ENCODE results near the gene PNMA6F.

DNA sequence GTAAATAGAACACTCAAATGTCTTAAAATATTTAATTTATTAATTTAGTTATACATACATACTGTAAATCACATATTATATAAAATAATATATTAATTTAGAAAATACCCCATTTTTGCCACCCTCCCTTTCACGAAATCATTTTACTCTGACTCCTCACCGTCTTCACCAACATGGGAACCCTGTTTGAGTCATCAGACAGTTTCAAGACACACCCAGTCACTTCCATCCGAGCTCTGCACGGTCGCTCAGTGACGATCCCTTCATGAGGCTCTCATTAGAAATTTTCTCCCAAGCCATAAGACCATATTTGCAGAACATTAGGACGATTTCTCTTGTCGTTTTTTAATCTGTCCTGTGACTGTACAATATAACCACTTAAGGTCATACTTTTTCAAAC lies 26.9 kb upstream of the PNMA6F start:
- TF ChIP-seq POLR2A (IDR thresholded peaks at IDR 0.05) (no peak), EP300 (IDR thresholded peaks at IDR 0.05) (no peak)
- TF ChIP-seq, protein P1, sequence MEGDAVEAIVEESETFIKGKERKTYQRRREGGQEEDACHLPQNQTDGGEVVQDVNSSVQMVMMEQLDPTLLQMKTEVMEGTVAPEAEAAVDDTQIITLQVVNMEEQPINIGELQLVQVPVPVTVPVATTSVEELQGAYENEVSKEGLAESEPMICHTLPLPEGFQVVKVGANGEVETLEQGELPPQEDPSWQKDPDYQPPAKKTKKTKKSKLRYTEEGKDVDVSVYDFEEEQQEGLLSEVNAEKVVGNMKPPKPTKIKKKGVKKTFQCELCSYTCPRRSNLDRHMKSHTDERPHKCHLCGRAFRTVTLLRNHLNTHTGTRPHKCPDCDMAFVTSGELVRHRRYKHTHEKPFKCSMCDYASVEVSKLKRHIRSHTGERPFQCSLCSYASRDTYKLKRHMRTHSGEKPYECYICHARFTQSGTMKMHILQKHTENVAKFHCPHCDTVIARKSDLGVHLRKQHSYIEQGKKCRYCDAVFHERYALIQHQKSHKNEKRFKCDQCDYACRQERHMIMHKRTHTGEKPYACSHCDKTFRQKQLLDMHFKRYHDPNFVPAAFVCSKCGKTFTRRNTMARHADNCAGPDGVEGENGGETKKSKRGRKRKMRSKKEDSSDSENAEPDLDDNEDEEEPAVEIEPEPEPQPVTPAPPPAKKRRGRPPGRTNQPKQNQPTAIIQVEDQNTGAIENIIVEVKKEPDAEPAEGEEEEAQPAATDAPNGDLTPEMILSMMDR (IDR thresholded peaks at IDR 0.05), result no peak

Measured in upper lobe of left lung (tissue), 4 donors.